NCI-H128 (cell line): ENCODE data around the gene EPC2.

Source experiments
- DNase-seq: peaks from one replicate; lab custom pipeline; 2025; ENCODE audit not compliant: unreplicated experiment; lab: John Stamatoyannopoulos, UW

EPC2 gene, protein sequence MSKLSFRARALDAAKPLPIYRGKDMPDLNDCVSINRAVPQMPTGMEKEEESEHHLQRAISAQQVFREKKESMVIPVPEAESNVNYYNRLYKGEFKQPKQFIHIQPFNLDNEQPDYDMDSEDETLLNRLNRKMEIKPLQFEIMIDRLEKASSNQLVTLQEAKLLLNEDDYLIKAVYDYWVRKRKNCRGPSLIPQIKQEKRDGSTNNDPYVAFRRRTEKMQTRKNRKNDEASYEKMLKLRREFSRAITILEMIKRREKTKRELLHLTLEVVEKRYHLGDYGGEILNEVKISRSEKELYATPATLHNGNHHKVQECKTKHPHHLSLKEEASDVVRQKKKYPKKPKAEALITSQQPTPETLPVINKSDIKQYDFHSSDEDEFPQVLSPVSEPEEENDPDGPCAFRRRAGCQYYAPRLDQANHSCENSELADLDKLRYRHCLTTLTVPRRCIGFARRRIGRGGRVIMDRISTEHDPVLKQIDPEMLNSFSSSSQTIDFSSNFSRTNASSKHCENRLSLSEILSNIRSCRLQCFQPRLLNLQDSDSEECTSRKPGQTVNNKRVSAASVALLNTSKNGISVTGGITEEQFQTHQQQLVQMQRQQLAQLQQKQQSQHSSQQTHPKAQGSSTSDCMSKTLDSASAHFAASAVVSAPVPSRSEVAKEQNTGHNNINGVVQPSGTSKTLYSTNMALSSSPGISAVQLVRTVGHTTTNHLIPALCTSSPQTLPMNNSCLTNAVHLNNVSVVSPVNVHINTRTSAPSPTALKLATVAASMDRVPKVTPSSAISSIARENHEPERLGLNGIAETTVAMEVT

DNA sequence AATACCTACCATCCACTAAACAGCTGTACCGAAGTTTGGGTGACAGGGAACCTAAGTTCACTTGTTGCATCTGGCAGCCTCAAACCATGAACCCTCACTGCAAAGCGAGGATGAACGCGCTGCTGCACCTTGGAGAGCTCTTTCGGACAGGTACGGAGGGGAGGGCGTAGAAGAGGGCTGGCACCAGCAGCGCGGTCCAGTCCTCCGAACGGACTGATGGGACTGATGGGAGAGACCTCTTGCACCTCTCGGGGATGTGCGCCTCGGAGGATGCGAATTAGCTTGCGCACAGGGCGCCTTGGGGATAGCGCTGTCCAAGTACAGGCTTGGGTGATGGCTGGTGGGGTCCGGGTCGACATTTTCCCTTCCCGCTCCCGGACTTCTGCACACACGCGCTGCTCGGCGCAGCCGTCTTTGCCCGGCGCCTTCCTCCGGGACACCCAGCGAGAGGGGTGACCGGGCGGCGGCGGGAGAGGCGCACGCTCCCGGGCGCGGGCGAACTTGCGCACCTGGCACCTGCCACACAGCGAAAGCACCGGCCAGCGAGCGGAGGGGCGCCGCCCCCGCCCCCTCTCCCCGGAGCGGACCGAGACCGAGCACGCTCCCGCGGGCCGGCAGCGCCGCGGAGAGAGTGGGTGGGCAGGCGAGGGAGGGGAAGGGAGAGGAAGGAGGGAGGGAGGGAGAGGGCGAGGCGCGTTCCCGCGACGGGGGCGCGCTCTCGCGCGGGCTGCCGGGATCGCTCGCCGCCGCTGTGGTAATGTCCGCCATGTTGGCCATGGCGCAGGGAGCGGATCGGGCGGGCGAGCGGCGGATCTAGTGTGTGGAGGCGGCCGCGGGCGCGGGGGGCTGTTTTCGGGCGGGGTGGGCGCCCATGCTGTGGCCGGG, at the start of gene EPC2:
TSS of gene EPC2 (plus strand) at position 754 of the 885 bp plus-strand sequence. CDS start 267 bp downstream, outside the sequence.
- peak; percentile 41 for DNase-seq

DNA sequence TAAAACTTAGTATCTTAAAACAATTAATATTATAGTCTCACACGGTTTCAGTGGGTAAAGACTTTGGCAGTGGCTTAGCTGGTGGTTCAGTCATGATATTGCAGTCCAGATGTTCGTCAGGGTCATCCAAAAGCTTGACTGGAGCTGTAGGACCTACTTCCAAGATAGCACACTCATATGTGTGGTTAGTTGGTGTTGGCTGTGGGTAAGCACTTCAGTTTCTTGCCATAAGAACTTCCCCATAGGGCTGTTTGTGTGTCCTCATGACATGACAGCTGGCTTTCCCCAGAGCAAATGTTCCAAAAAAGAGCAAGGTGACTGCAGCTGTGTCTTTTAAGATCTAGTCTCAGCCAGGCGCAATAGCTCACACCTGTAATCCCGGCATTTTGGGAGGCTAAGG, 48.5 kb upstream of the EPC2 start:
- no peak for DNase-seq

DNA sequence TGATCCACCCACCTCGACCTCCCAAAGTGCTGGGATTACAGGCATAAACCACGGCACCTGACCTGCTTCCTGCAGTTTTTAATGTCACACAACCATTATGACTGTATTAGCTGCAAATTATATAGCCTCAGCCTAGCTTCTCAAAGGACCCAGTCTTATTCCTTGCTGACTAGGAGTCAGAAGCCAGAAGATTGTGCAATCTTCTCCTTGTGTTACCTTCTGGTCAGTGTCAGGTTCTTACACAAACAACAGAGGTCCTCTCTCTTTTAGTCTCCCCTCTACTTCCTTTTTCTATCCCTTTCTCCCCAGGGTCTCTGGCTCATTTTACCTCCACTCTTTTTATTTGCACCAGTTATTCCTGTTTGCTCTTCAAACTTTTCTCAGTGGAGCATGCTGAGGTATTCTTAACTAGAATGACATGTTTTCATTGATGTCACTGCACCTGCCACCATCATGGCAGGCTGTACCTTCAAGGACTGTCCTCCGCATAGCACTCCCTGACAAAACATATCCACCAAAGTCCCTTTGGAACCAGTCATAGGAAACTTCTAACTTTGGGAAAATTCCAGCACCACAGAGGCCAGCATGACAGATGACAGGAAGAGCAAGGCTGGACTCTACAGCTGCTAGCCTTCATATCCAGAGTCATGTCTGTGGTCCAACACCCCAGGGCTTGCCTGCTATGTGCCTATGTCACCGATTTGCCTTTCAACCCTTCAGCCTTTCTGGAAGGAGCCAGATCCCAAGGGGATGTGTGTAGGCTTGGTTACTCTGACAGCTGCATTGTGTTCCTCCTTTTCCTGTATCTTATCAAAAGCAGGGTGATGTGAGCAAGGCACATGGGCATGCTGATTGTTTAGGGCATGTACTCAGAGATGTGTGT, 45.2 kb upstream of the EPC2 start:
- DNase-seq: no peak

DNA sequence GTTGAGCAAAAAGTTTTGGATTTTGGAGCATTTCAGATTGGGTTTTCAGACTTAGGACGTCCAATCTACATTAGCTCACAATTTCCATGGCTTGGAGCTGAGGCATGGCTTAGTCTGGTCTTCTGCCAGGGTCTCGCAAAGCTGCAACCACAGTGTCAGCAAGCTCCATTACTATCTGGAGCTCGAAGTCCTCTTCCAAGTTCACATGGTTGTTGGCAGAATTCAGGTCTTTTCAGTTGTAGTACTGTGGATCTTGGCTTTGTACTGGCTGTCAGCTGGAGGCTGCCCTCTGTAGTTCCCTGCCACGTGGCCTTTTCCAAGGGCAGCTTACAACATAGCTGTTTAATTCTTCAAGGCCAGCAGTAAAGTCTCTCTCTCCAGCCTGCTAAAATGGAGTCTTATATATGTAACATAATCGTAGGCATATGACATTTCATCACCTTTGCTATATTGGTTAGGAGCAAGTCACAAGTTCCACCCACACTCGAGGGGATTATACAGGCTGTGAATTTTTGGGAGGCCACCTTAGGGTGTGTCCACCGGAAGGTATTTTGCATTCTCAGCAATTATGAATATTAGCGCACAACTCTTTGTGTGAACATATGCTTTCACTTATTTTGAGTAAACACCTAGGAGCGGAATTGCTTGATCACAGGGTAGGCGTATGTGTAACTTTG, 41.5 kb upstream of the EPC2 start:
- DNase-seq: no peak

DNA sequence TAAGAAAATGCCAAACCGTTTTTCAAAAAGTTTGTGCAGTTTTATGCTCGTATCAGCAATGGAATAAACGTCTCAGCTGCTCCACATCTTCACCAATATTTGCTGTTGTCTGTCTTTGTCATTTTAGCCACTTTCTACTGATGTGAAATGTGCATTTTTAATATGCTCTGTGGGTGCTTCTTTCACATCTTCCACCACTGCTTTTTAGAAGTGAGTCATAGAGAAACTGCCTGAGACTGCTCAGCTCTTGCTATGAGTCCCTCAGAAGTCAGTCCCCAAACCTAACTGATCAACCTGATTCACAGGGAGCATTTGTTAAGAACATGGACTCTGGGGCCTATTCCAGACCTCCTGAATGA, 41.0 kb upstream of the EPC2 start:
- no peak for DNase-seq

DNA sequence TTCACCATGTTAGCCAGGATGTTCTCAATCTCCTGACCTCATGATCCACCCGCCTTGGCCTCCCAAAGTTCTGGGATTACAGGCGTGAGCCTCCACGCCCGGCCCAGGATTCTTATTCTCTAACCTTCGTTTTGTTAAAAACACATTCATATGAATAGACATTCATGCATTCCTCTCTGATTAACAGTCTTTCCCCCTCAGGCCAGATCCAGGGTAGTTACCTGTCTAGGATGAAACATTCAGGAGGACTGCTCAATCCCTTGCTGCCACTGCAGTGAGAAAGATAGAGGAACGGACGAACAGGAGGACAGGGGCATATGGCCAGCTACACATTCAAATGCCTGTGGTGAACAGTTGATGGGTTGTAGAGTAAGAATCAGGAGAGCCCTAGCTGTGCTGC, 39.6 kb upstream of the EPC2 start:
- DNase-seq: no peak

DNA sequence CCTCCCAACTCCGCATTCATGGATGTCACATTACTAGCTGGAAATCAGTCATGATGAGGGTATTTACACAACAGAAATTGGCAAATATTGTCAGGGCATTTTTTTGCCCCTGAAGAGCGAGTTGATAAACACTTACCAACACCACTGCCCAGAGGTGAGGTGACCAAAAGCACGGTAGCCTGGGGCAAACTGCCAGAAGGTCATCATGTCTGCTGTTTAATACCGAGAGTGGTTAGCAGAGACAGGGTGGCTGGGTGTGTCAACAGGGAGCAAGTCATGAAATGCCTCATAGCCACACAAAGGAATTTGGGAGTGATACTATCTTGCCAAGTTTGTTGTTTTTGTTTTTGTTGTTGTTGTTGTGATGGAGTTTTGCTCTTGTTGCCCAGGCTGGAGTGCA, 37.0 kb upstream of the EPC2 start:
- no peak for DNase-seq

DNA sequence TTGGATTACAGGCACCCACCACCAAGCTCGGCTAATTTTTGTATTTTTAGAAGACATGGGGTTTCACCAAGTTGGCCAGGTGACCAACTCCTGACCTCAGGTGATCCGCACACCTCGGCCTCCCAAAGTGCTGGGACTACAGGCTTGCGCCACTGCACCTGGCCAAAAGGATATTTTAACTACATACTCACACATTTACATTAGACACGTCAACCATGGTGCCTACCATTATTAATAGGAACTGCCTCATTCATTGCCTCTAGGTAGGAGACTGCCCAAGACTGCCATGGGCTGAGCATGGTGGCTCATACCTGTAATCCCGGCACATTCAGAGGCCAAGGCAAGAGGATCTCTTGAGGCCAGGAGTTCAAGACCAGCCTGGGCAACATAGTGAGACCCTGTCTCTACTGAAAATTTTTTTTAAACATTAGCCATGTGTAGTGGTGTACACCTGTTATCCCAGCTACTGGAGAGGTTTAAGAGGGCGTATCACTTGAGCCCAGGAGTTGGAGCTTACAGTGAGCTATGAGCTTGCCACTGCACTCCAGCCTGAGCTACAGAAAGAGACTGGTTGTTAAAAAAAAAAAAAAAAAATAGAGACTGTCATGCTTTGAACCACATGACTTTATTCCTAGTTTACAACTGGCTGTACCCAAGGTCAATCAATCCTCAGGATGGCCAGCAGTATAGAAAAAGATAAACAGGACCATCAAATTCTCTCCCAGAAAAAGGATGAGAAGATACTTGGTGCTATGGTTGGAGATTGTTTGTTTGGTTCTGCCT, 31.1 kb upstream of the EPC2 start:
- no peak for DNase-seq

DNA sequence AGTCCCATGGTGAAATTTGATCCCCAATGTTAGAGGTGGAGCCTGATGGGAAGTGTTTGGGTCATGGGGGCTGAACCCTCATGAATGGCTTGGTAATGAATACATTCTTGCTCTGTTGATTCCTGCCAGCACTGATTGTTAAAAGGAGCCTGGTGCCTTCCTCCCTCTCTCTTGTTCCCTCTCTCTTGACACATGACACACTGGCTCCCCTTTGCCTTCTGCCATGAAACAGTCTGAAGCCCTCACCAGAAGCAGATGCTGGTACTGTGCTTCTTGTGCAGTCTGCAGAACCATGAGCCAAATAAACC, 30.6 kb upstream of the EPC2 start:
- DNase-seq: no peak

DNA sequence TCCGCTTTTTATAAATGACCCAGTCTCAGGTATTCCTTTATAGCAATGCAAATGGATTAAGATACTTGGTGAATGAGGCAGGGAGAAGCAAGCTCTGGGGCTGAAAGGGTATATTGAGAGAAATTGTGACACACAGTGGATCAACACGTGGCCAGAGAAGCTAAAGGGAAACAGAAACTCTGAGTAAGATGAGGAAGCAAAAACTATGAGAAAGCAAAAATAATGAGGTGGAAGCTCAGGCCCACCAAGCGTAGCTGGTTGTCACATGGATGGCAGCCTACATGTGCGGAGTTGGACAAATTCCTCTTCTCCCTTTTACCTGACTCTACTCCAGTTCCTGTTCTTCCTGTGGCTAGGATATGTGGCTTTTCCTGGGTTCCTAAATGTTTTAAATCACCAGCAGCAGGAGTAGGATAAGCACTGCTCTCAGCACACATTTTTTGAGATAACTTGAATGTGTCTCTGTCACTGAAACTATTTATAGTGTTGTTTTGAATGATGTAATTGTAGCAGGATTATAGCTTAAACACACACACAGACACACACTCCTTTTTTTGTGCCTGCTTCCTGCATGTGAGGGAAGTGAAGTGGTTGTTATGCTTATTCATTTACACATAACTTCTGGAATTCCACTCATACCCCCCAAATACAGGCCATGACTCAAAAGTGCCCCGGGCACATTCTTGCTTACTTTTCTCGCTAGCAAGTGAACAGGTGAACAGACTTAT, 30.1 kb upstream of the EPC2 start:
- no peak for DNase-seq

DNA sequence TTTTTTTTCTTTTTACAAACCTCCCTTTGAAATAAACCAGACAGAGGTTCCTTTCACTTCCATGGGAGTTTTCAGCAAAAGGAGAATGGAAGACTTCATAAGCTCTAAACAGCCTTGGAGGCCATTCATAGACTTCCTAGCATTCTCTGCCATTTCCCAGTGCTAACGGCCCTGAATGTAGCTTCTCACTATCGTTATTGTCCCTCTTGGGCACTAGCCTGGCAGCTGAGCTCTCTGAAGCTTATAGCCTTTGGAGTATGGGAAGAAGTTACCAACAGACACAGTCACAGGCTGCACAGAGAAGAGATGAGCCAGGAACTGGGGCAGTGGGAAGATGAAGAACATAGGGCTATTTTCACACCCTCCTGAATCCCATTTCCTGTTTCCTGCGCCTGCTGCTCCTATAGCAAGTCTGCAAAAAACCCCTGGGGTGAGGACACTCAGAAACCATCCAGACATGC, 29.1 kb upstream of the EPC2 start:
- DNase-seq: no peak

DNA sequence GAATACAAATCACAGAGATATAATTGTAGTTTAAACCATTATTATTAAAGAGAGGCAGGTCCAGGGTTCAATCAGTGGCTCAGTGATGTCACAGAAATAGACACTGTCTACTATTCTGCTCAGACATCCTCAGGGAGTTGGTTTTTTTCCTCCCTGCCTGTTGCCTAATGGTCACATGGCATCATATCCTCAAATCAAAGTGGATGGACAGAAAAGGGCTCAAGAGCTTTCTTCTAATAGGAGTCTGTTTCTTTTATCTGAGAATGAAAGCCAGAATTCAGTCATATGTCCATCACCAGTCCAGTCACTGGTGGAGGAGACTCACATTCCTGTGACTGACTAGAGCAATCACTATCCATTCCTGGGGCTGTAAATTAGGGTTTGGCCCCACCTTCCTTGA, 27.9 kb upstream of the EPC2 start:
- DNase-seq: no peak

DNA sequence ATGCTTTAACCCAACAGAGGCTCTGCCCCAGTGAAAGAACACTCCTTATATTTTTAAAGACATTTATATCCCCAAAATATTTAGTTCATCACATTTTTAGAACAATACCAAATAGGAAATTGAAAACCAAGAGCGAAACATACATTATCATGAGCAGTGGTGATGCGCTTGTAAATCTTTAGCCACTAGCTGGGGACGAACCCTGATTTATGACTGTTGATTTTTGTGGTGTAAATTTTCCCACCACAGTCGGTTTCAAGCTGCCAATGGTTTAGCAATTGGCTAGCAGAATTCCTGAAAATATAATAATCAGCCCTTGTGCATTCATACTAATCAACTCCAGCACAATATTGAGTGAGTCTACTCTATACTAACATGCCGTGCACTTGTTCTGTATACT, 27.3 kb upstream of the EPC2 start:
- no peak for DNase-seq

DNA sequence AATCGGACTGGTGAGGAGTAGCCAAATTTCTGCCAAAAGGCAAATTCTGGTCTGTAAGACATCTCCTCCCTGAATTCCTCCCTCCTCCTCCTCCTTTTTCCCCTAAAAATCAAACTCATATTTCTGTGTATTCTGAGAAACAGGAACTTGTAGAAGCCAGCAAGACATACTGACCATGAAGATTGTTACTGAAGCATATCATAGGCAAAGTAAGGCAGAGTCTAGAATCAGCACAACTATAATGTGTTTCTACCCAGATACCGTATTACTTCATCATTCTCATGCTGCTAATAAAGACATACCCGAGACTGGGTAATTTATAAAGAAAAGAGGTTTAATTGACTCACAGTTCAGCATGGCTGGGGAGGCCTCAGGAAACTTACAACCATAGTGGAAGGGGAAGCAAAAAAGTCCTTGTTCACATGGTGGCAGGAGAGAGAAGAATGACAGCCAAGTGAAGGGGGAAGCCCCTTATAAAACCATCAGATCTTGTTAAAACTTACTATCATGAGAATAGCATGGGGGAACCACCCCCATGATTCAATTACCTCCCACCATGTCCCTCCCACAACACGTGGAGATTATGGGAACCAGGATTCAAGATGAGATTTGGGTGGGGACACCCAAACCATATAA, 24.9 kb upstream of the EPC2 start:
- DNase-seq: no peak

DNA sequence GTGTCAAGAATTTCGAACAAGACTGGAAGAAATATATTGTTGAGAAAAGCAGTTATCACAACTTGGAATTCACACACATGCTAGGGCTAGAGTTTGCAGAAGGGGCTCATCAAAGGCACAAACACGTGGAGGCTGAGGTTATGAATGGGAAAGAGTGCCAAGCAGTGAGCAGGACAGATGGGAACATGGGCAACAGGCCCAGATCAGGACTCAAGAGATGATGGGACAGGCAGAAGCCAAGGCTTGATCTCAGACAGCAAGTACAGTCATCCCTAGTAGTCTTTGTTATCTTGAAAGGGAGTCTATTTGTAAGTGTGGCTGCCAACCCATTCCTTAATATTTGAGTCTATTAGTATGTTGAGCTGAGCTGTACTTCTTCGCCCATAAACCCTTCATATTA, 22.2 kb upstream of the EPC2 start:
- no peak for DNase-seq

DNA sequence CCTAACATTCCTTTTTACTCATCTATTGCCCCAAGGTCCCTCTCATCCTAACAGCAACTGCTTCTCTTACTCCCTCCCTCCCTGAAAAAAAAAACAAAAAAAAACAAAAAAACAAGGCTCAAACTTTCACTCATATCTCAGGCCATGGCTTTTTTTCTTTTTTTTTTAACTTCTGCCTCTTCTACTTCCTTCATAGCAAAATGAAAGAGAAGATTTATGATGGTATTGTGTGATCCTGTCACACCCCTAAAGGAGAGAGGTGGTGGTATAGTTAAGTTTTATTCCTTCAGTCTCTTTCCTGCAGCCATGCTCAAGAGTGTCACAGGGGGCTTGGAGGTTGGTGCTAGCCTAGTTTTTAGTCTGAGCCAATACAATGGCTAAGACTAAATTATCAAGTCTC, 21.5 kb upstream of the EPC2 start:
- no peak for DNase-seq

DNA sequence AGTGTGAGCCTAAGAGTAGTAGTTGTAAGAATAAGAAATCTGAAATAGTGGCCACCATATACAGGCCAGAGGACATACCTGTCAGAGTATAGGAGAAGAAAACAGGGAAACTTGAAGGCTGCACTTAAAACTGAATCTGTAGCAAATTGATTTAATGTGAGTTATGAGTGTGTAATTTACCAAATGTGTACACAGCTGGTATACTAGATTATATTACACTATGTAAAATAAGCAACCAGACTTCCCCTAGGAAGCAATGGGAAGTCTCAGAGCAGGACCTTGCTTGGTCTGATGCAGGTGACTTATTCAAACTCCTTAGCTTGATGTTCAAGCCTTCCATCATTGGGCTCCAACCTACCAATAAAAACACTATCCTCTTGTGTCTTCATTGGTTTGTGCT, 17.3 kb upstream of the EPC2 start:
- no peak for DNase-seq

DNA sequence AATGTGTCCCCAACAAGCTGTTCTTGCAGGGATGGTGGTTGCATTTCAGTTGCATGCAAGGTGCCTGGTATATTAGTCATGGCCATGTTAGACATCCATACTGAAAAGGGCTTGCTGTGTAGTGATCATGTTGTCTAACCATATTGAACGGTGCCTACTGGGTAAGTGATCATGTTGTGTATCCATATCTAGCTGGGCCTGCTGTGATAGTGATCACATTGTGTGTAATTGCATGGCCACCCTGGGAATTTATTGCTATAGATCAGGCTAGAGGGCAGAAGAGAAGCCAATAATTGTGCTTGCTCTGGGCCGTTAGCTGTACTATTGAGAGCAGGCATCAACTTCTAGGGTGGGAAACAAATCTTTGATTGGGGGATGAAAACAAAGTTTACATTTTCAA, 9.8 kb upstream of the EPC2 start:
- no peak for DNase-seq
